Astrocyte (in vitro differentiated cells and primary cell): ENCODE results near the gene VPS37B. TPM values are rescaled to one million over a fixed set of nuclear protein-coding genes. Genes with fewer than 3 reads are reported as not detected.

ENCODE experiments used
- DNase-seq: peaks from one replicate; pipeline ENCODE4 v3.0.0-alpha.2; 2010; ENCODE audit warnings: low read depth
- FAIRE-seq: peaks from 2 replicates; lab custom pipeline; 2011; peaks lifted over from hg19 to GRCh38; lab: Jason Lieb, UNC
- H2AFZ ChIP-seq: 2 replicates; pipeline ENCODE4 v1.6.0; 2012; ENCODE audit warnings: low read depth, low read length, inconsistent platforms
- H3K27ac ChIP-seq: 2 replicates; pipeline ENCODE4 v1.5.1; 2011; ENCODE audit warnings: low read depth, low read length, inconsistent platforms
- H3K27me3 ChIP-seq: 2 replicates; pipeline ENCODE4 v1.6.0; 2011; ENCODE audit warnings: low read length, inconsistent platforms; ENCODE audit not compliant: insufficient read depth
- H3K36me3 ChIP-seq: 2 replicates; pipeline ENCODE4 v1.5.1; 2011; ENCODE audit warnings: low read length, inconsistent platforms; ENCODE audit not compliant: insufficient read depth
- H3K4me1 ChIP-seq: 2 replicates; pipeline ENCODE4 v1.5.1; 2011; ENCODE audit warnings: low read length, inconsistent platforms; ENCODE audit not compliant: insufficient read depth
- H3K4me2 ChIP-seq: 2 replicates; pipeline ENCODE4 v1.6.0; 2012; ENCODE audit warnings: low read length, inconsistent platforms
- H3K4me3 ChIP-seq: 2 replicates; pipeline ENCODE4 v1.5.1; 2011; ENCODE audit warnings: low read depth, mild to moderate bottlenecking, low read length, inconsistent platforms; ENCODE audit not compliant: insufficient read depth
- H3K79me2 ChIP-seq: 2 replicates; pipeline ENCODE4 v1.6.0; 2012; ENCODE audit warnings: mild to moderate bottlenecking, low read length, inconsistent platforms; ENCODE audit not compliant: insufficient read depth
- H3K9ac ChIP-seq: 2 replicates; pipeline ENCODE4 v1.6.0; 2012; ENCODE audit warnings: mild to moderate bottlenecking, low read length, inconsistent platforms
- H3K9me3 ChIP-seq: 2 replicates; pipeline ENCODE4 v1.5.1; 2012; ENCODE audit warnings: low read depth, mild to moderate bottlenecking, low read length, inconsistent platforms; ENCODE audit not compliant: insufficient read depth
- H4K20me1 ChIP-seq: 2 replicates; pipeline ENCODE4 v1.6.0; 2012; ENCODE audit warnings: low read length, inconsistent platforms; ENCODE audit not compliant: insufficient read depth
- H3K27ac Mint-ChIP-seq: one replicate; pipeline ENCODE4 v1.8.0; 2021; ENCODE audit warnings: mild to moderate bottlenecking, mixed read lengths; ENCODE audit not compliant: unreplicated experiment
- H3K27me3 Mint-ChIP-seq: one replicate; pipeline ENCODE4 v1.8.0; 2021; ENCODE audit warnings: low read depth, mixed read lengths; ENCODE audit not compliant: unreplicated experiment
- H3K36me3 Mint-ChIP-seq: one replicate; pipeline ENCODE4 v1.8.0; 2021; ENCODE audit warnings: low read depth, mixed read lengths; ENCODE audit not compliant: unreplicated experiment
- H3K4me1 Mint-ChIP-seq: one replicate; pipeline ENCODE4 v1.8.0; 2021; ENCODE audit warnings: low read depth, mixed read lengths; ENCODE audit not compliant: unreplicated experiment
- H3K4me3 Mint-ChIP-seq: one replicate; pipeline ENCODE4 v1.8.0; 2021; ENCODE audit warnings: mild to moderate bottlenecking, moderate library complexity, mixed read lengths; ENCODE audit not compliant: unreplicated experiment
- H3K9me3 Mint-ChIP-seq: one replicate; pipeline ENCODE4 v1.8.0; 2021; ENCODE audit warnings: mild to moderate bottlenecking, mixed read lengths; ENCODE audit not compliant: unreplicated experiment
- CTCF ChIP-seq: IDR thresholded peaks from 2 replicates; pipeline ENCODE4 v1.5.1; 2011; ENCODE audit warnings: low read depth, mild to moderate bottlenecking, inconsistent platforms, low read length, moderate library complexity; ENCODE audit not compliant: insufficient read depth
- EZH2 ChIP-seq: IDR thresholded peaks from 2 replicates; pipeline ENCODE4 v1.6.1; 2012; ENCODE audit warnings: mild to moderate bottlenecking, low read length, inconsistent platforms; ENCODE audit not compliant: insufficient read depth
- total RNA-seq: library from RNA; stranded (reverse); gene quantifications from 2 replicates; pipeline ENCODE4 v1.2.1, GENCODE V29; 2021

VPS37B gene
- total RNA-seq, 1 donor from 2014 or later = 31.4 TPM

DNA sequence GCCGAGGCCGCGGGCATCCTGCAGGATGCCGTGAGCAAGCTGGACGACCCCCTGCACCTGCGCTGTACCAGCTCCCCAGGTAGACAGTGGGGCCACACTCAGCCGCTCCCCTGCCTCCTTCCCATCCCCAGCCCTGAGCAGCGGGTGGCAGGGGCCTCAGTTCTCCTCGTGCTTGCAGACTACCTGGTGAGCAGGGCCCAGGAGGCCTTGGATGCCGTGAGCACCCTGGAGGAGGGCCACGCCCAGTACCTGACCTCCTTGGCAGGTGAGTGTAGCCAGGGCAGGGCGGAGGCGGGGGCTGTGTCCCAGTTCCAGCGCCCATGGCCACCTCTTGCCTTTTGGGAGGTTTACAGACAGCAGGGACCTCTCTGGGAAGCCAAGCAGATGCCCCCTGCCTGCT is 37.8 kb downstream of the VPS37B start:
- H3K36me3 Mint-ChIP-seq = peaks cover 7% of the 10 kb centered on the region
- no peak overlapping the region for H3K4me2 ChIP-seq
- no peaks in the 10 kb centered on the region for H3K9me3 Mint-ChIP-seq
- H2AFZ ChIP-seq = no peak overlapping the region
- H3K36me3 ChIP-seq = no peaks in the 10 kb centered on the region
- FAIRE-seq = no peak
- H4K20me1 ChIP-seq = peaks cover 7% of the 10 kb centered on the region
- H3K27ac Mint-ChIP-seq = no peak overlapping the region
- H3K27ac ChIP-seq = no peak overlapping the region
- TF ChIP-seq EZH2 = no peak
- no peak for TF ChIP-seq CTCF
- no peaks in the 10 kb centered on the region for H3K79me2 ChIP-seq
- H3K4me1 ChIP-seq = peaks cover 8% of the 10 kb centered on the region
- DNase-seq = no peak
- H3K4me1 Mint-ChIP-seq = no peaks in the 10 kb centered on the region
- no peak overlapping the region for H3K4me3 ChIP-seq
- H3K9me3 ChIP-seq = no peaks in the 10 kb centered on the region
- H3K27me3 Mint-ChIP-seq = no peaks in the 10 kb centered on the region
- H3K4me3 Mint-ChIP-seq = no peak overlapping the region
- no peaks in the 10 kb centered on the region for H3K27me3 ChIP-seq
- no peak overlapping the region for H3K9ac ChIP-seq

DNA sequence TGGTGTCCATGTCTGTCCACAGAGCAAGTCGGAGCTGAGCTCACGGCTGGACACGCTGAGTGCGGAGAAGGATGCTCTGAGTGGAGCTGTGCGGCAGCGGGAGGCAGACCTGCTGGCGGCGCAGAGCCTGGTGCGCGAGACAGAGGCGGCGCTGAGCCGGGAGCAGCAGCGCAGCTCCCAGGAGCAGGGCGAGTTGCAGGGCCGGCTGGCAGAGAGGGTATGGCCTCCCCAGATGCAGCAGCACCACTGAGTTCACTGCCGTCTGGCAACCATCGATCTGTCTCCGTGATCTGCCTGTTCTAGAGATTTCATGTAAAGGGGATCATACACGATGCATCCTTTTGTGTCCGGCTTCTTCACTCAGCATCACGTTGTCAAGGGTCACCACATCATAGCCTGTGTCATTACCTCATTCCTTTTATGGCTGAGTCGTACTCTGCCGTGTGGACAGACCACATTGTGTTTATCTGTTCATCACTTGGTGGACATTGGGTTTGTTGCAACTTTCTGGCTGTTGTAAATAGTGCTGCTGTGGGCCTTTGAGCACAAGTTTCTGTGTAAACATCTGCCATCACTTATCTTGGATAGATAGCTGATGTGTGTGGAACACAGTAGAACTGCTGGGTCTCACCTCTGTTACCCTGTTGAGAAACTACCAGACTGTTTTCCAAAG is 38.8 kb downstream of the VPS37B start:
- Histone ChIP-seq H4K20me1 (peaks cover 5% of the 10 kb centered on the region), H3K4me3 (no peak overlapping the region), H3K79me2 (no peaks in the 10 kb centered on the region), H3K4me2 (no peak overlapping the region), H3K9ac (no peak overlapping the region), H3K4me1 (peaks cover 9% of the 10 kb centered on the region), H3K36me3 (no peaks in the 10 kb centered on the region), H3K27me3 (no peaks in the 10 kb centered on the region), H2AFZ (no peak overlapping the region), H3K9me3 (no peaks in the 10 kb centered on the region), H3K27ac (no peak overlapping the region)
- H3K27me3 Mint-ChIP-seq = no peaks in the 10 kb centered on the region
- no peak for FAIRE-seq
- H3K9me3 Mint-ChIP-seq = no peaks in the 10 kb centered on the region
- TF ChIP-seq CTCF (no peak), EZH2 (no peak)
- peaks cover 5% of the 10 kb centered on the region for H3K4me1 Mint-ChIP-seq
- H3K27ac Mint-ChIP-seq = no peak overlapping the region
- H3K36me3 Mint-ChIP-seq = peaks cover 7% of the 10 kb centered on the region
- no peak for DNase-seq
- H3K4me3 Mint-ChIP-seq = no peak overlapping the region

- no peak overlapping the region for H3K27ac ChIP-seq
These were observed 39.7 kb downstream of the VPS37B start for GRCh38 chr12:122855928-122856831.

More at GRCh38 chr12:122855928-122856831, 39.7 kb downstream of the VPS37B start:
- no peak for FAIRE-seq
- no peak for TF ChIP-seq CTCF
- no peak for TF ChIP-seq EZH2
- H3K4me3 ChIP-seq = no peak overlapping the region
- H3K4me1 ChIP-seq = peaks cover 13% of the 10 kb centered on the region
- H2AFZ ChIP-seq = no peak overlapping the region
- Mint-ChIP-seq H3K4me1 (peaks cover 10% of the 10 kb centered on the region), H3K36me3 (peaks cover 7% of the 10 kb centered on the region), H3K27ac (no peak overlapping the region), H3K9me3 (no peaks in the 10 kb centered on the region), H3K27me3 (no peaks in the 10 kb centered on the region), H3K4me3 (no peak overlapping the region)
- H3K79me2 ChIP-seq = no peaks in the 10 kb centered on the region
- H3K9ac ChIP-seq = no peak overlapping the region
- H3K36me3 ChIP-seq = no peaks in the 10 kb centered on the region
- no peak overlapping the region for H3K4me2 ChIP-seq
- no peaks in the 10 kb centered on the region for H3K9me3 ChIP-seq
- H4K20me1 ChIP-seq = peaks cover 5% of the 10 kb centered on the region
- DNase-seq = no peak
- H3K27me3 ChIP-seq = no peaks in the 10 kb centered on the region
